ENCODE measurements around the gene RBMS1. TPM values are rescaled to one million over a fixed set of nuclear protein-coding genes. Genes with fewer than 3 reads are reported as not detected.

RBMS1 gene
- total RNA-seq, 2 donors from 2014 or later, result 6.3 to 21.1 TPM

- H3K4me1 ChIP-seq, result no peaks in the 10 kb centered on the region
- H3K4me3 ChIP-seq, result no peak overlapping the region
- H3K27me3 ChIP-seq, result no peaks in the 10 kb centered on the region
- intact Hi-C loops (cut with DNase I), result no loop called here
- peak overlapping the region; percentile 4 for H3K27ac ChIP-seq
- H3K36me3 ChIP-seq, result no peaks in the 10 kb centered on the region
- no peak for DNase-seq
- no peaks in the 10 kb centered on the region for H3K9me3 ChIP-seq
- TF ChIP-seq CTCF (IDR thresholded peaks at IDR 0.05), result no peak
- H3K9ac ChIP-seq (ENCODE audit: low read depth in 2 of 2, low read length in 2 of 2), result no peak overlapping the region
Observed at GRCh38 chr2:160379399-160379798, 114.2 kb downstream of the RBMS1 start.

GRCh38 chr2:160377204-160377995 lies 116.2 kb downstream of the RBMS1 start:
- Histone ChIP-seq H3K27ac (no peak overlapping the region), H3K27me3 (no peaks in the 10 kb centered on the region), H3K36me3 (no peaks in the 10 kb centered on the region), H3K9ac (ENCODE audit: low read depth in 2 of 2, low read length in 2 of 2) (no peak overlapping the region), H3K9me3 (no peaks in the 10 kb centered on the region), H3K4me3 (no peak overlapping the region), H3K4me1 (no peaks in the 10 kb centered on the region)
- no peak for TF ChIP-seq CTCF (IDR thresholded peaks at IDR 0.05)
- intact Hi-C loops (cut with DNase I), result no loop called here
- no peak for DNase-seq

GRCh38 chr2:160376576-160376975 lies 117.0 kb downstream of the RBMS1 start:
- Histone ChIP-seq H3K27me3 (no peaks in the 10 kb centered on the region), H3K27ac (no peak overlapping the region), H3K4me1 (no peaks in the 10 kb centered on the region), H3K9me3 (no peaks in the 10 kb centered on the region), H3K9ac (ENCODE audit: low read depth in 2 of 2, low read length in 2 of 2) (no peak overlapping the region), H3K4me3 (no peak overlapping the region), H3K36me3 (no peaks in the 10 kb centered on the region)
- TF ChIP-seq CTCF (IDR thresholded peaks at IDR 0.05), result no peak
- no peak for DNase-seq
- intact Hi-C loops (cut with DNase I), result no loop called here

- Histone ChIP-seq H3K4me1 (no peaks in the 10 kb centered on the region), H3K9ac (ENCODE audit: low read depth in 2 of 2, low read length in 2 of 2) (no peak overlapping the region), H3K4me3 (no peak overlapping the region), H3K27me3 (no peaks in the 10 kb centered on the region), H3K27ac (no peak overlapping the region), H3K36me3 (no peaks in the 10 kb centered on the region), H3K9me3 (no peaks in the 10 kb centered on the region)
- intact Hi-C loops (cut with DNase I), result no loop called here
- TF ChIP-seq CTCF (IDR thresholded peaks at IDR 0.05), result no peak
- DNase-seq, result no peak
Observed at GRCh38 chr2:160375802-160376469, 117.7 kb downstream of the RBMS1 start.

- H3K9ac ChIP-seq (ENCODE audit: low read depth in 2 of 2, low read length in 2 of 2), result no peak overlapping the region
- H3K36me3 ChIP-seq, result no peaks in the 10 kb centered on the region
- no peak overlapping the region for H3K4me3 ChIP-seq
- no peak for DNase-seq
- no peak for TF ChIP-seq CTCF (IDR thresholded peaks at IDR 0.05)
- H3K9me3 ChIP-seq, result no peaks in the 10 kb centered on the region
- intact Hi-C loops (cut with DNase I), result no loop called here
- H3K27me3 ChIP-seq, result no peaks in the 10 kb centered on the region
- H3K27ac ChIP-seq, result no peak overlapping the region
- H3K4me1 ChIP-seq, result no peaks in the 10 kb centered on the region
Observed at GRCh38 chr2:160375037-160375436, 118.6 kb downstream of the RBMS1 start.
